Neural crest cell (in vitro differentiated cells): ENCODE measurements around the gene HEPHL1. TPM values are rescaled to one million over a fixed set of nuclear protein-coding genes. Genes with fewer than 3 reads are reported as not detected.

ENCODE experiments used
- DNase-seq: peaks from one replicate; pipeline ENCODE4 v3.0.0; 2021; ENCODE audit warnings: low read depth, mixed read lengths, low spot score
- H3K27ac Mint-ChIP-seq: one replicate; pipeline ENCODE4 v1.8.0; 2021; ENCODE audit warnings: mild to moderate bottlenecking, mixed read lengths; ENCODE audit not compliant: unreplicated experiment
- H3K27me3 Mint-ChIP-seq: 2 replicates; pipeline ENCODE4 v1.8.0; 2021; ENCODE audit warnings: low read depth, mild to moderate bottlenecking, mixed read lengths
- H3K36me3 Mint-ChIP-seq: 2 replicates; pipeline ENCODE4 v1.8.0; 2021; ENCODE audit warnings: low read depth, mild to moderate bottlenecking, mixed read lengths
- H3K4me1 Mint-ChIP-seq: 2 replicates; pipeline ENCODE4 v1.8.0; 2021; ENCODE audit warnings: mixed read lengths
- H3K4me3 Mint-ChIP-seq: one replicate; pipeline ENCODE4 v1.8.0; 2021; ENCODE audit warnings: mild to moderate bottlenecking, mixed read lengths
- H3K9me3 Mint-ChIP-seq: 2 replicates; pipeline ENCODE4 v1.8.0; 2021; ENCODE audit warnings: mixed read lengths
- CTCF ChIP-seq: fragments of 200-600 bp; sonication (generic); conservative IDR thresholded peaks from 2 replicates; pipeline ENCODE4 v1.5.0; 2021; ENCODE audit warnings: antibody characterized with exemption, mild to moderate bottlenecking
- total RNA-seq: library from RNA; stranded (reverse); gene quantifications from 2 replicates; pipeline ENCODE4 v1.2.1, GENCODE V29; 2021

Gene HEPHL1
- total RNA-seq, 1 donor from 2014 or later: not detected

- Mint-ChIP-seq H3K9me3 (peaks cover 3% of the 10 kb centered on the region), H3K36me3 (peaks cover 3% of the 10 kb centered on the region), H3K4me3 (no peak overlapping the region), H3K27me3 (peaks cover 20% of the 10 kb centered on the region), H3K4me1 (no peaks in the 10 kb centered on the region), H3K27ac (no peak overlapping the region)
- no peak for DNase-seq
- TF ChIP-seq CTCF: no peak
These were observed 67.8 kb downstream of the HEPHL1 start for GRCh38 chr11:94088906-94089305.

- TF ChIP-seq CTCF: no peak
- DNase-seq: no peak
- Mint-ChIP-seq H3K27ac (no peak overlapping the region), H3K36me3 (peaks cover 3% of the 10 kb centered on the region), H3K9me3 (peaks cover 3% of the 10 kb centered on the region), H3K4me1 (no peaks in the 10 kb centered on the region), H3K4me3 (no peak overlapping the region), H3K27me3 (peaks cover 20% of the 10 kb centered on the region)
These were observed 68.2 kb downstream of the HEPHL1 start for GRCh38 chr11:94089341-94089740.

- H3K27ac Mint-ChIP-seq: no peak overlapping the region
- peaks cover 3% of the 10 kb centered on the region for H3K9me3 Mint-ChIP-seq
- H3K27me3 Mint-ChIP-seq: peaks cover 18% of the 10 kb centered on the region
- H3K36me3 Mint-ChIP-seq: peaks cover 3% of the 10 kb centered on the region
- DNase-seq: no peak
- no peak overlapping the region for H3K4me3 Mint-ChIP-seq
- TF ChIP-seq CTCF: no peak
- H3K4me1 Mint-ChIP-seq: no peaks in the 10 kb centered on the region
These were observed 69.2 kb downstream of the HEPHL1 start for GRCh38 chr11:94090401-94090800.

GRCh38 chr11:94091091-94091490 is 69.9 kb downstream of the HEPHL1 start:
- H3K36me3 Mint-ChIP-seq: peaks cover 3% of the 10 kb centered on the region

GRCh38 chr11:94100253-94100652 is 79.1 kb downstream of the HEPHL1 start:
- no peaks in the 10 kb centered on the region for H3K27me3 Mint-ChIP-seq
- H3K27ac Mint-ChIP-seq: no peak overlapping the region
- H3K9me3 Mint-ChIP-seq: peaks cover 3% of the 10 kb centered on the region

More at GRCh38 chr11:94091091-94091490, 69.9 kb downstream of the HEPHL1 start:
- H3K27me3 Mint-ChIP-seq: peaks cover 14% of the 10 kb centered on the region
- no peak for DNase-seq
- H3K4me1 Mint-ChIP-seq: no peaks in the 10 kb centered on the region
- no peak overlapping the region for H3K27ac Mint-ChIP-seq
- H3K9me3 Mint-ChIP-seq: peaks cover 3% of the 10 kb centered on the region
- TF ChIP-seq CTCF: no peak
- no peak overlapping the region for H3K4me3 Mint-ChIP-seq

More at GRCh38 chr11:94100253-94100652, 79.1 kb downstream of the HEPHL1 start:
- peaks cover 3% of the 10 kb centered on the region for H3K36me3 Mint-ChIP-seq
- TF ChIP-seq CTCF: no peak
- H3K4me1 Mint-ChIP-seq: no peaks in the 10 kb centered on the region
- H3K4me3 Mint-ChIP-seq: no peak overlapping the region
- no peak for DNase-seq
